GM21423 (cell line): Measurements from ENCODE around the gene GSTO2.
A peak's percentile ranks its signal among the peaks of the same experiment; 100 is the strongest.

Experiments
- ATAC-seq: cut with Tn5 transposase; IDR thresholded peaks from one replicate; pipeline ENCODE4 v1.9.1; 2021; ENCODE audit warnings: mild to moderate bottlenecking, moderate library complexity; ENCODE audit not compliant: unreplicated experiment

Gene GSTO2

DNA sequence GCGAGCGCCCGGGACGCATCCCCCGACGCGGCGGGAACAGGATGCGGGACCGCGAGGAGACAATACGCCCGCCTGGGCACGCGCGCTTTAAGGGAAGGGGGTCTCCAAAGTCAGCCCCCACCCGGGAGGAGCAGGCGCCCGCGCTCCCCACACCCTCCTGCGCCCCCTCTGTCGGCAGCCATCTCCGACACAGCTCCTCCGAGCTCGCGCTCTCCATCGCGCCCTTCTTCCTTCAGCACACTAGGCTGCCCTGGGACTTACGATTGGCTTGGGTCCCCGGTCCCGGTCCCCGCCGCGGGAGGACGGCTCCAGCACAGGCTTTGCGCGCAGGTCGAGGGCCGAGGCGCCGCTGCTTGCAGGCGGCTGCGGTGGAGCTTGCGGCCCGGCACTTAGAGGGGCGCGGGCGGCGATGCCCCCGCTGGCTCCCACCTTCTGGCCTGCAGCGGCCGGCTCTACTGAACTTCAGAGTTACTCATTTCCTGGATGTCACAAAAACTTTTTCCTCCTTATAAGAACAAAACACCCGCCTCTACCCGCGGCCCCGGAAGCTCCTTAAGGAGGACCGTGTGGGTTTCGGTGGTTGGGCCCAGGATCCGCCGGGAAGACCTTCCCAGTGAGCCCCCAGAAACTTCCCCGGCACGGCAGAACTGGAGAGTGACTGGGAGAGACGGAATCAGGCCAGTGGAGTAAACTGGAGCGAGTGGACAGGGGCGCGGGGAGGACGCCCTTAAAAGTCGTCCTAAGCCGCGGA is 69.2 kb downstream of the GSTO2 start, which contains the start of gene ITPRIP:
TSS of gene ITPRIP (minus strand) at position 481 of the 751 bp plus-strand sequence. CDS start 22,414 bp downstream, outside the sequence.
- ATAC-seq = peak; percentile 73

- no peak for ATAC-seq
Observed at GRCh38 chr10:104339469-104340110, 70.6 kb downstream of the GSTO2 start.

- ATAC-seq = no peak
Observed at GRCh38 chr10:104340111-104340526, 71.1 kb downstream of the GSTO2 start.

DNA sequence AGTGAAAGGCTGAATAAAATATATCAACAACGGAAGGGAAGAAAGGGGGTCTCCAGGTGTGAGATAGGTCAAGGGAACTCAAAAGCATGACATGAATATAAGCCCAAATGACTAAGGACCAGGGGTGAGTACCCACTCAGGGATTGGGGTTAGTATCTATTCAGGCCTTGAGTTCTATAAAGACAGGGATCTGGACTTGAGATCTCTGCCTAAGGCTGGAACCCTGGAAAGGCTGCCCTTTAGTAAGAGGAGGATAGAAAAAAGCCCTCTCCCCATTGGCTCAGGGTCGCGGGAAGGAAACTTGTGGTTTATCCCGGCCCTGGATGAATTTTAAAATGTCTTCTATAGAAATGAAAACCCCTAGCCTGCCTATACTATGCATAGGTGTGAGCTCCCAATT is 71.7 kb downstream of the GSTO2 start:
- no peak for ATAC-seq

DNA sequence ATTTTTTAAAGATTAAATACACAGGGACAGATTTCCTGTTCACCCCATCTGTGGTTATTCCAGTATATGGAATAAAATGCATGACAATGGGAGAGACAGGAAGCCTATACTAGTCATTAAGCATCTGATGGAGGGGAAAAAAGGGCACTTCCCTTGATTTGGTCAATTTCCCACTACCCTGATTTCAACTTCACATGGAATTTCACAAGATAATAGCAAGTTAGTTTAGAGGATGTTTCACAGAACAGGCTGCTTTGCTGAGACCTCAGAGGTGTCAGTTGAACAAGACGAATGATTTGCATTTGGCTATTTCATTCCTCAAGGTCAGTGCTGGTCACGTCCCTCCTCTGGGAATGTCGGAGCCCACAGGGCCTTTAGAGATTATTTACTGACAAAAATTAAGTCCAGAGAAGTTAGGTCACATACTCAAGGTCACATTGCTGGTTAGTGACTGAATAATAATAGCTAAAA is 74.0 kb downstream of the GSTO2 start:
- ATAC-seq = no peak

- no peak for ATAC-seq
Observed at GRCh38 chr10:104344219-104344618, 75.2 kb downstream of the GSTO2 start.

- ATAC-seq = no peak
Observed at GRCh38 chr10:104345515-104345914, 76.5 kb downstream of the GSTO2 start.

GRCh38 chr10:104345941-104346340 is 77.0 kb downstream of the GSTO2 start:
- no peak for ATAC-seq

DNA sequence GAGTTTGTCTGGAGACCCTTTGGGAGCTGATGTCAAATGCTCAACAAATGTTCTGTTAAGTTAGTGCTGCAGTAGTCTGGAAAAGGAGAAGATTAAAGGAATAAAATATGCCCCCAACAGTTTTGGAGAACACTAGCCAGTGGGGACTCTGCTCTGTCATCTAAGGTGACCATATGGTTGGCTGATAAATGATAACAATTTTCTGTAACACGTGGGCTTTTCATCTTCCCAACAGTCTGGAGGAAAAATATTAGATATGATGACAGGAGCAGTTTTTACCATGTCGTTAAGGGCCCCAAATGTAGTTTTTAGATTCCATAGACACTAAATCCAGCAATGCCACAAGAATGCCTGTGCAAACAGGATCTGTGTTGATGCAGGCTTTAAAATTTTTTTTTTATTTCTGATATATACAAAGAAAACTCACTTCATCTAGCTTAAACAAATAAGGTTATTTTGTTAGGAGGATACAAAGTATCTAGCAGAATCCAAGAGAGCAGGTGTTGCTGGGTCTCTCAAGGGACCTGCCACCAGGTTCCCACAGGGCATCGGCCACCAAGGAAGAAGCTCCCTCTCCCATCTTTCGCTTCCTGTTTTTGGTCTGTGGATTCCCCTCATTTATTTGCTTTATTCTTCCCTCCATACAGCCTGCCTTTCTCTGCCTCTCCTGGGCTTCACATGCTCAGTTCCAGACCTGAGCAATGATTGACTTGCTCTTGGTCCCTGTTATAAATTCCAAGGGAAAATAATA is 78.5 kb downstream of the GSTO2 start:
- ATAC-seq = no peak

GRCh38 chr10:104348601-104349000 is 79.6 kb downstream of the GSTO2 start:
- ATAC-seq = no peak

- ATAC-seq = peak; percentile 51
Observed at GRCh38 chr10:104349623-104350126, 80.7 kb downstream of the GSTO2 start.

DNA sequence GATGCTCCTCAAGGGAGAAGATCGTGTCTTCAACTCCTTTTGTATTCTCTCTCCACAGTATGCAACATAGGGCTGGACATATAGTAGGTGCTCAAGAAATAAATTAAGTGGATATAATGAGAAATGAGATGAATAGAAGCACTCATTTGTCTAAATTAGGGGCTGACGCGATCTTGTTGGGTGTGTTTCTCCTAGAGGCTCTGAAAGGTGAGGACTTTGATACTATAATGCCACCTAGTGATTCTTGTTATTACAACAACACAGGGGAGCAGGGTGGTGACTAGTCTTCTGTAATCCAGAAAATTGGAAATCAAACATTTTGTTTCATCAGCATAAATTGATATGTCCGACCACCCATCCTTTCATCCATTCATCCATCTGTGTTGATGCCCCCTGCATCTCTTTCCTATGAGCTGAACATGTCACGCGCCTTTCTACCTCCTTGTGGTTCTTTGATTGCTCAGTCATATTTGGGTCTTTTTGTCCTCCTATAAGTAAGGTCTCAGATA is 81.2 kb downstream of the GSTO2 start:
- peak; percentile 32 for ATAC-seq

- peak; percentile 19 for ATAC-seq
Observed at GRCh38 chr10:104351061-104351702, 82.2 kb downstream of the GSTO2 start.

GRCh38 chr10:104351919-104352318 is 82.9 kb downstream of the GSTO2 start:
- ATAC-seq = peak; percentile 18

- ATAC-seq = peak; percentile 63
Observed at GRCh38 chr10:104353325-104354048, 84.5 kb downstream of the GSTO2 start, which contains the start of gene CFAP58. CFAP58 (plus strand) TSS chr10:104353833; CDS start chr10:104353898, 65 bp downstream.
